BJ (cell line): ENCODE measurements around the gene TGFBR3L. TPM values are rescaled to one million over a fixed set of nuclear protein-coding genes. Genes with fewer than 3 reads are reported as not detected.

Experiments used
- CTCF ChIA-PET: fragments of 350-600 bp; formaldehyde crosslinking; extraction: SDS; loops from one replicate; lab custom pipeline; 2021; ENCODE audit warnings: antibody characterized with exemption, inconsistent platforms; lab: Yijun Ruan, JAX
- POLR2A ChIA-PET: fragments of 300-600 bp; sonication (Branson Sonifier 250); formaldehyde crosslinking; extraction: SDS; loops from one replicate; lab custom pipeline; 2021; ENCODE audit warnings: antibody characterized with exemption; lab: Charles Lee
- DNase-seq: peaks from one replicate; pipeline ENCODE4 v3.0.0-alpha.2; 2011; ENCODE audit warnings: low read depth
- H3K27me3 ChIP-seq: 2 replicates; pipeline ENCODE4 v1.6.0; 2011; ENCODE audit warnings: low read length; ENCODE audit not compliant: control insufficient read depth, insufficient read depth
- H3K36me3 ChIP-seq: 2 replicates; pipeline ENCODE4 v1.5.1; 2011; ENCODE audit warnings: low read length; ENCODE audit not compliant: control insufficient read depth, insufficient read depth
- H3K4me3 ChIP-seq: 2 replicates; pipeline ENCODE4 v1.5.1; 2011; ENCODE audit warnings: low read depth, mild to moderate bottlenecking, control low read depth, low read length
- CTCF ChIP-seq: IDR thresholded peaks from 2 replicates; pipeline ENCODE4 v1.5.1; 2011; ENCODE audit warnings: low read depth, mild to moderate bottlenecking, control low read depth, inconsistent platforms, low read length, moderate library complexity; ENCODE audit not compliant: insufficient read depth
- polyA plus RNA-seq: library from polyadenylated mRNA; depleted of rRNA; stranded (reverse); fragments of >200 nt; gene quantifications from 2 replicates; pipeline ENCODE4 v1.2.3, GENCODE V29; 2011

The TGFBR3L gene
- polyA plus RNA-seq, 1 experiment = 0.50 TPM

DNA sequence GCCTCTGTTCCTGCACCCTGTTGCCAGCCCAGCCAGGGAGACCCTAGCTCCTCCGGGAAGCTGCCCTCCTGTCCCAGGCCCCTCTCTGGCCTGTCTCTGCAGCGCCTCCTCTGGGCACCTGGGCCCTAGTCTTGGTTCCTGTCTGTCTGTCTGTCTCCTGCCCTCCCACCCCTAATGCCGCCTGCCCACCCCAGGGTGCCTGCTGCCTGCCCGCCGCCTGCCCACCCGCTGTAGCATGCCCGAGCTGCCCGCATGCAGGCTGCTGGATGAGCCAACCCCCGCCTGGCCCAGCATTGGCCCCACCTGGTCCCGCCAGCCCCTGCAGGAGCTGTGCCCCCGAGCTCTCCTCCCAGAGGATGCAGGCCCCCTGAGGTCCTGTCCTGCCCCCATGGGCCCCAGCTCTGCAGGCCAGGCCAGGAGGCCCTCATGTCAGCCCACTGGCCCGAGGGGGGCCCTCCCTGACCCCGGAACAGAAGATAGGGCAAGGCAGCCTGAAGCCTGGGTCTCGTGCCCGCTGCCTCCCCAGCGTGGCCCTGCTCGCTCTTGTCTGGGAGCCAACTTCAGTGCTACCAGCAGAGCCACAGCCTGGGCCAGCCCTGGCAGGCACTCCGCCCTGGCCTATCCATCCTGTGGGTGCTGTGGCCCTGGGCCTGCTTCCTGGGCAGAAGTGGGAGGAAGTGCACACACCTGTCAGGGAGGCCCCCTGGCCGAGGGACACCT, 5.7 kb upstream of the TGFBR3L start:
- no peak overlapping the region for H3K4me3 ChIP-seq
- H3K36me3 ChIP-seq = peaks cover 19% of the 10 kb centered on the region
- ChIA-PET POLR2A (no interaction called here), CTCF (interaction anchor here (1.1 to 2.2 kb wide), 2 partner anchors 8 to 9 kb away, joined by 3 to 9 read pairs; no protein-coding TSS in a partner anchor)
- no peak for TF ChIP-seq CTCF
- no peak for DNase-seq
- H3K27me3 ChIP-seq = no peaks in the 10 kb centered on the region

- POLR2A ChIA-PET = no interaction called here
- CTCF ChIA-PET = interaction anchor here (2.2 kb wide), 1 partner anchor 9 kb away, joined by 9 read pairs; no protein-coding TSS in a partner anchor
These were observed 5.1 kb upstream of the TGFBR3L start for GRCh38 chr19:7909471-7910067.

DNA sequence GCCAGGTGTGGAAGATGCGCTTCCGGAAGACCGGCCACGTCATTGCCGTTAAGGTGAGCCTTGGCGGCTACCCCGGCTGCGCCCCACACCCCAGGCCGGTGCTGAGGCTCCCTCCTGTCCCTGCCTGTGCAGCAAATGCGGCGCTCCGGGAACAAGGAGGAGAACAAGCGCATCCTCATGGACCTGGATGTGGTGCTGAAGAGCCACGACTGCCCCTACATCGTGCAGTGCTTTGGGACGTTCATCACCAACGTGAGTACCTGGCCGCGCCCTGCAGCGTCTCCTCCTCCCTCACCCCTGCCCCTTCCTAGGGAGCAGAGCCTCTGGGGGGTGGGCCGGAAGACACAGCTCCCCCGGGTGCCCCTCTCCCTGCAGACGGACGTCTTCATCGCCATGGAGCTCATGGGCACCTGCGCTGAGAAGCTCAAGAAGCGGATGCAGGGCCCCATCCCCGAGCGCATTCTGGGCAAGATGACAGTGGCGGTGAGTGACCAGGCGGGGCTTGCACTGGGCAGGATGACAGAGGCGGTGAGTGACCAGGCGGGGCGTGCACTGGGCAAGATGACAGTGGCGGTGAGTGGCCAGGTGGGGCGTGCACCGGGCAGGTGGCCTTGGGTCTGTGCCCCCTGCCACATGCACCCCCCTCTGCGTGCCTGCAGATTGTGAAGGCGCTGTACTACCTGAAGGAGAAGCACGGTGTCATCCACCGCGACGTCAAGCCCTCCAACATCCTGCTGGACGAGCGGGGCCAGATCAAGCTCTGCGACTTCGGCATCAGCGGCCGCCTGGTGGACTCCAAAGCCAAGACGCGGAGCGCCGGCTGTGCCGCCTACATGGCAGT, 4.1 kb upstream of the TGFBR3L start:
- TF ChIP-seq CTCF = no peak
- CTCF ChIA-PET = interaction anchor here (2.2 kb wide), 1 partner anchor 8 kb away, joined by 9 read pairs; no protein-coding TSS in a partner anchor
- no peaks in the 10 kb centered on the region for H3K27me3 ChIP-seq
- POLR2A ChIA-PET = no interaction called here
- H3K4me3 ChIP-seq = no peak overlapping the region
- peaks cover 18% of the 10 kb centered on the region for H3K36me3 ChIP-seq
- no peak for DNase-seq

More at GRCh38 chr19:7909471-7910067, 5.1 kb upstream of the TGFBR3L start:
- DNase-seq = no peak
- Histone ChIP-seq H3K36me3 (peaks cover 19% of the 10 kb centered on the region), H3K27me3 (no peaks in the 10 kb centered on the region), H3K4me3 (no peak overlapping the region)
- TF ChIP-seq CTCF = no peak

DNA sequence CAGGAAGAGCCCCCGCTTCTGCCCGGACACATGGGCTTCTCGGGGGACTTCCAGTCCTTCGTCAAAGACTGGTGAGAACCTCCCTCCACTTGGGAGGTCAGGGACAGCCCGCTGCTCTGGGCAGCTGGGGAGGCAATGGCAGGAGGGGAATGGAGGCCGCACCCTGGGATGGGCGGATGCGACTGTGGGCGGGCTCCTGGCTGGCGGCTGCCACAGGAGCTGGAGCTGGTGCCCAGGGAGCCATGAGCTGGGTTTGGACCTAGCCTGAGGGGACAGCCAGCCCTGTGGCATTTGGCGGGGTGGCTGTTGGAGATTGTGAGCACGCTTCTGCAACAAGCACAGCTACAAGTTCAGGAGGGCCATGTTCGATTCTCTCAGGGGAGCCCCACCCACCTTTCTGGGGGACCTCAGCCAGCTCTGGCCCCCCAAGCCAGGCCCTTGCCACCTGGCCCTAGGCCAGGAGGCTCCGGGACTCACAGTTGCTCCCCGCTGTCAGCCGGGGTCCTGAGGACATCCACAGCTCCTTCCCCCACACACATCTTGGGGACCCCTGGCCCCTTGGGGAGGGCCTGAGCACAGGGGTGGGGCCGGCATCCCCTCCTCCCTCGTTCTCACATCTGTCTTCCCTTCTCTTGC, 3.0 kb upstream of the TGFBR3L start:
- Histone ChIP-seq H3K4me3 (no peak overlapping the region), H3K36me3 (peaks cover 15% of the 10 kb centered on the region), H3K27me3 (no peaks in the 10 kb centered on the region)
- TF ChIP-seq CTCF = no peak
- no peak for DNase-seq
- ChIA-PET POLR2A (no interaction called here), CTCF (interaction anchor here (0.6 to 1.0 kb wide), 2 partner anchors 20 to 231 kb away, joined by 3 to 4 read pairs; partner anchors contain the start of gene TRAPPC5)
